Loucy (cell line): ENCODE data around the gene IL18RAP.

Experiments
- EZH2phosphoT487 ChIP-seq: fragments of 200-600 bp; IDR thresholded peaks from 2 replicates; pipeline ENCODE4 v1.6.1; 2018; ENCODE audit warnings: antibody characterized with exemption, mild to moderate bottlenecking, moderate library complexity, borderline replicate concordance
- TF ChIP-seq, protein P1 (sequence below): fragments of 200-600 bp; sonication (generic); conservative IDR thresholded peaks from 2 replicates; pipeline ENCODE4 v1.5.1; 2014; ENCODE audit warnings: mild to moderate bottlenecking, antibody characterized with exemption, low read length

DNA sequence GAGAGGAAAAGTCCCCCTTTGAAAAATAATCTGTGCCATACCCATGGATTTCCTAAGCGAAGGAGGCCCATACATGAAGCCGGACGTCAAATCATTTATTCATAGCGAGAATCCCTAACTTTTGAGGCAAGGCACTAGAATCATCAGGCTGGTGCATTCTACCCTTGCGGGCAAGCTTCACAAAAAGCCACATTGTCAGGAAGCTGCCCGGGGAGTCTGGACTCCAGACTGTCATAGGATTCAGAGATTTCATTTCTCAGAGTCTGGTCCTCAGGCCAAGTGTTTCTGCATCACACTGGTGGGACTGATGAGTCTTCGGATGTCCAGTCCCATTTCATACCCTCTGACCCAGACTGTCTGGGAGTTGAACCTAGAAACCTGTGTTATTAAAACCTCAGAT is 59.0 kb downstream of the IL18RAP start:
- TF ChIP-seq, protein P1, sequence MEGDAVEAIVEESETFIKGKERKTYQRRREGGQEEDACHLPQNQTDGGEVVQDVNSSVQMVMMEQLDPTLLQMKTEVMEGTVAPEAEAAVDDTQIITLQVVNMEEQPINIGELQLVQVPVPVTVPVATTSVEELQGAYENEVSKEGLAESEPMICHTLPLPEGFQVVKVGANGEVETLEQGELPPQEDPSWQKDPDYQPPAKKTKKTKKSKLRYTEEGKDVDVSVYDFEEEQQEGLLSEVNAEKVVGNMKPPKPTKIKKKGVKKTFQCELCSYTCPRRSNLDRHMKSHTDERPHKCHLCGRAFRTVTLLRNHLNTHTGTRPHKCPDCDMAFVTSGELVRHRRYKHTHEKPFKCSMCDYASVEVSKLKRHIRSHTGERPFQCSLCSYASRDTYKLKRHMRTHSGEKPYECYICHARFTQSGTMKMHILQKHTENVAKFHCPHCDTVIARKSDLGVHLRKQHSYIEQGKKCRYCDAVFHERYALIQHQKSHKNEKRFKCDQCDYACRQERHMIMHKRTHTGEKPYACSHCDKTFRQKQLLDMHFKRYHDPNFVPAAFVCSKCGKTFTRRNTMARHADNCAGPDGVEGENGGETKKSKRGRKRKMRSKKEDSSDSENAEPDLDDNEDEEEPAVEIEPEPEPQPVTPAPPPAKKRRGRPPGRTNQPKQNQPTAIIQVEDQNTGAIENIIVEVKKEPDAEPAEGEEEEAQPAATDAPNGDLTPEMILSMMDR: no peak
- TF ChIP-seq EZH2phosphoT487: no peak
